GM19467 (cell line): Measurements from ENCODE around the gene GRHL3.

ENCODE experiments used
- ATAC-seq: cut with Tn5 transposase; IDR thresholded peaks from one replicate; pipeline ENCODE4 v1.9.1; 2021; ENCODE audit warnings: mild to moderate bottlenecking, moderate library complexity; ENCODE audit not compliant: unreplicated experiment

GRHL3 gene

DNA sequence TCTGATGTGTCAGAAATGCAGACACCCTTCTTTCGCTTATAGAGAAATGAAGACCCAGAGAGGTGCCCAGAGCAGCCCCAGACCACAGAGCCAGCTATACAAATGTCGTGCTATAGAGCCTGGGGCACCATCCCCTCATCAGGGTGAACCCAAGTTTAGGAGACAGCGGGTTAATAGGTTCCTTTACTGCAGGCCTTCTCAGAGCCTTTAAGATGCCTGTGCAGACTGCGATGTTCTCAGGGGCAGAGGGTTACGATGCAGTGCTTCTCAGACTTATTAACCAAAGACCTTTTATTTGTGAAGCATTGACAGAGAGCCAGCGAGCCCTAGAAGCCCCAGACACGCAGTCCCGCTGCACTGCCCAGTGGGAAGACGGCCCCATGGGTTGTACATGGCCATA, 47.5 kb downstream of the GRHL3 start:
- ATAC-seq: no peak

DNA sequence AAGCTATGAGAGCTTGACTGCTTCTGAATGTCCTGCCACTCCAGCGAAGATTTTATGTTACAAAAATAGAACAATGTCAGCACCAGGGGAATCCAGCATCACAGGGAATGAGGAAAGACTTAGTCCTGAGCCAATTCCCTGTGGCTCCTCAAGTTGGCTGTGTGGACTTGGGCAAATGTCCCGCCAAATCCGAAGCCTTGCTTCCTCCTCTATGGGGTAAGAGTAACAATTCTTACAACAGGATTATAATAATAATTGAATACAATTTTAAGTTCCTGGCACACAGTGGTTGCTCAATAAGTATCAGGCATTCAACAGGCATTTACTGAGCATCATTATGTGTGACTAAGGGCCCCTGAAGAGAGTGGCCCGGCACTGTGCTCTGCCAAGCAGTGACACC, 50.0 kb downstream of the GRHL3 start:
- ATAC-seq: no peak

- ATAC-seq: no peak
Measured at GRCh38 chr1:24369801-24370200, 50.6 kb downstream of the GRHL3 start.

GRCh38 chr1:24373044-24373443, 53.9 kb downstream of the GRHL3 start:
- no peak for ATAC-seq

DNA sequence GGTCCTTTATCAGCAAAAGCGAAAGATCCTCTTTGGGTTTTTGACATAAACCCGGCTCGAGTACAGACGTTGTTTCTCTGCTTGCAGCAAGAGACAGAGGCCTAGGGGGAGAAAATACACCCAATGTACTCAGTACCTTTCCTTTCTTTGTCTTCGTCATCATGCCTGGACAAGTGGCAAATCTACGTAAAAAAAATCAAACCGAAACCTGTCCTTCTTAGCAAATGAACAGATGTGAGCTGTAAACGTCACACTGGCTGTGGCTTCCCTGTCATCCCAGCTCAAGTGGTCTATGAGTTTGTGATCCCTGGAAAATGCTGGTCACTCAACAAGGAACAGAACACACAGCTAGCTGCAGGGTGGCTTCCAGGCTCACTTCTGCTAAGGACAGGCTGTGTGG, 54.6 kb downstream of the GRHL3 start:
- ATAC-seq: no peak

- no peak for ATAC-seq
Measured at GRCh38 chr1:24374891-24375786, 56.0 kb downstream of the GRHL3 start.

GRCh38 chr1:24379733-24380315, 60.7 kb downstream of the GRHL3 start:
- no peak for ATAC-seq

DNA sequence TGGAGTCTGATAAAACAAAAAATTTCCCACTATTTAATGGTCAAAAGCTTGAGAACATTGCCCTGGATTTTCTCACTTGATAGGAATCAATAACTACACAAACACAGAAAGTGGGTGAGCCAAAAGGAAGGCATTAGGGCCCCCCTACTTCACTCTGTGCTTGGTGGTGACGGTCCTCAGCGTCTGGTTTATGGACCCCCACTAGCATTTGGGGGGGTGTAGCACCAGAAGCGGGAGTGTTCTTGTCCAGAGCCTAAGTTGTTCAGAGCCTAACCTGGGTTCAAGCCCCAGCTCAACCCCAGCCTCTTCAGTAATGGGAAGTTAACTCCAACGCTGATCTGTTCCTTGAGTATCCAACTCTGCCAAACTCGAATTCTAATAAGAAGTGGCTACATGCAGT, 61.4 kb downstream of the GRHL3 start:
- ATAC-seq: no peak

GRCh38 chr1:24381256-24381655, 62.1 kb downstream of the GRHL3 start:
- ATAC-seq: no peak

GRCh38 chr1:24382165-24382577, 63.0 kb downstream of the GRHL3 start:
- no peak for ATAC-seq

DNA sequence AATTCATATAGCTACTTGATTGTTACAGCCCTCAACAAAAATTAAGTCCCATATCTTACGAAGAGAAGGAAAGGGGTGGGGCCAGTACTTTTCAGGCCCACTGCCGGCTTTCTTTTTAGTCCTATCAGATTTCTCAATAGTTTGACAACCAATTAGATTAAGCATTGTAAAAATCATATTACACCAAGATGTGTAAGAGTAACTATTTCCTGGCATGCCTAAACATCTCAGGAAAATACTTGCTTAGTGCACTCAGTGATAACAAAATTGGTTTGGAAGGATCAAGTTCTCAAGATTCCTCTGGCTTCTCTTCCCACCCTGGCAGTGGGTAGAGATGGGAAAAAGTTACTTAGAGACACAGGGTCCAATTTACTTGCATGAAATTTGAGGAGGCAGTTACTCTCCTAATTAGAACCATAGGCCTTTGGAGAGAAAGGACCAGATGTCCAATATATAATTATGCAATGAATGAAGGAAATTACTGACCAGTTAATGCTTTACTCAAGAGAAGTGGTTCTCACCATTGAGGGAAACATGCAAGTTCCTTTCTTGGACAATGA, 64.3 kb downstream of the GRHL3 start:
- ATAC-seq: no peak

- ATAC-seq: no peak
Measured at GRCh38 chr1:24384251-24385090, 65.3 kb downstream of the GRHL3 start.

GRCh38 chr1:24385160-24385940, 66.2 kb downstream of the GRHL3 start:
- ATAC-seq: no peak

DNA sequence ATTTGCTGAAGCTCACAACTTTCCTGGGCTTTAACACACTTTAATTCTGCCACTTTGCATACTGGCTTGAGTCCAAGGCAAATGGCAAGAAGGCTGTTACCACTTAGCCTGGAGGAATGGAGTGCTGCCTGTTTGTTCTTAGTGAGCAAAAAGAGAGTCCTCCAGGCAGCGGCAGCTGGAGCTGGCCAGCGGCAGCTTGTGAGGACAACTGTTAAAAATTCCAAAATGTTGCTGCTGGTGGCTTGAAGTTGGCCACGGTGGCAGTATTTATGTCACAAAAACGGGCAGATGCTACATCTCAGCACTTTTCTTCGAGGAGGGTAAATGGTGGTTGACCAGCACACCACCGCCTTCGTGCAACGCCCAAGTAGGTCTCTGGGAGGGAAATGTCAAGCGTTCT, 67.1 kb downstream of the GRHL3 start:
- ATAC-seq: no peak

GRCh38 chr1:24386931-24387330, 67.8 kb downstream of the GRHL3 start:
- ATAC-seq: no peak

- ATAC-seq: no peak
Measured at GRCh38 chr1:24387636-24388175, 68.5 kb downstream of the GRHL3 start.

DNA sequence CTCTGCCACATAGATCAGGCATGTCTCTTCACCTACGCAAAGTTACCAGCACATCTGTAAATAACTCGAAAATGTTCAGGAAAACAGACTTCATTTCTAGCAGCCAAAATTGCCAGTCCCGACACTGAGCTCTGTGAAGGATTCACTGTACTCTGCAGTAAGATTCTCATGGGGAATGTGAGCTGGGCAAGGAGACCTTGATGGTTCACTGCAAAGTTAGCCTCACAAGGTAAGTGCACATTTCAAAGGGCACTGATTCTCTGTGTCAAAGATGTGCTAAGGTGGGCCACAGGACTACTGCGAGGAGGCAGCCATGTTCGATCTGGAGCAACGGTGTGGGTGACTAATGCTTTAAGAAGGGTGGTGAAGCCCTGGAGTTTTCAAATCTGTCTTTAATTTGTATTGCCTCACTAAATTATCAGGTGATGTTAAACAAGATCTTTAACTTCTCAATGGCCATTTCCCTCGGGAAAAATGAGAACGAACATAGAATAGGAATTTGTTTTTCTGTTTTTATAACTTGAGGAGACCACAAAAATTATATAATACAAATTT, 69.3 kb downstream of the GRHL3 start:
- no peak for ATAC-seq

- no peak for ATAC-seq
Measured at GRCh38 chr1:24389231-24389678, 70.1 kb downstream of the GRHL3 start.

GRCh38 chr1:24390924-24391782, 72.0 kb downstream of the GRHL3 start:
- ATAC-seq: no peak
